RPMI7951 (cell line): ENCODE results near the gene TTLL11. TPM values are rescaled to one million over a fixed set of nuclear protein-coding genes. Genes with fewer than 3 reads are reported as not detected.

ENCODE experiments used
- DNase-seq: peaks from one replicate; pipeline ENCODE4 v3.0.0-alpha.2; 2012; ENCODE audit warnings: low read depth
- total RNA-seq: library from RNA; depleted of rRNA; stranded (reverse); fragments of >200 nt; shearing (Covaris generic); gene quantifications from 2 replicates; pipeline ENCODE4 v1.2.3, GENCODE V29; 2014

The TTLL11 gene
- total RNA-seq, 1 experiment from 2014 or later: 0.60 TPM

DNA sequence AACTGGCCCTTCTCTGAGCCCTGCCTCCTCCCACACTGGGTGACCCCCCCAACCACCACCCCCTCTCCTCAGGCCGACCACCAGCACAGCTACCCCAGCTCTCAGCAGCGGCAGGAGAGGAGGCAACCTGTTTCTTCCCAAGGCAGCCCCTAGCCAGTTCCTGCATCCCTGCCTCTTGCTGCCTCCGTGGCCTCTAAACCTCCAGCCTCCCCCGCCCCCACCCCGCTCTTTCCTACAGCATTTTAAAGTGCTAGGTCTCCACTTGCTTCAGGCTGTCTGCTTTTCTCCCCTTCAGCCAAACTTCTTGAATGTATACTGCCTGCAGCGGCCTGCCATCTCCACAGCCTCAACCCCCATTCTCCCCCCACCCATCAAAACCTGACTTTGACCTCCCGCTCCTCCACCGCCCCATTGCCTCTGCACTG, 306.1 kb downstream of the TTLL11 start:
- no peak for DNase-seq

DNA sequence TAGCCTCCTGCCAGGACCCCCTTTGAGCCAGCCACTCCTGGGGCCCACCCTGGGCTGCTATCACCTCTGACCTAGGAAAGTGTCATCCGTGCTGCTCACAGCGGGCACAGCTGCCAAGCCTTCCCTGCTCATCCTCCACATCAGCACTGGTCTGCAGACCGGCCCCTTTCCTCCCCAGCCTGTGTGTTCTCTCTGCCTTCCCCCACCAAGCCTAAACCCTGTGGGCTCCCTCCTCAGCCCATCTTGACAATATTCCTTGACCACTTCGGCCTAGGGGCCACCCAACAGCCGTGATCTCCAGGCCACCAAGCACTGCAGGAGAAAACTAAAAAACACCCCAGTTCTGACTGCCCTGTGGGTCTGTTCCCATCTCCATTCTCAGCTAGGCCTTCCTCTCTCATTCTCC, 306.6 kb downstream of the TTLL11 start:
- DNase-seq: no peak

DNA sequence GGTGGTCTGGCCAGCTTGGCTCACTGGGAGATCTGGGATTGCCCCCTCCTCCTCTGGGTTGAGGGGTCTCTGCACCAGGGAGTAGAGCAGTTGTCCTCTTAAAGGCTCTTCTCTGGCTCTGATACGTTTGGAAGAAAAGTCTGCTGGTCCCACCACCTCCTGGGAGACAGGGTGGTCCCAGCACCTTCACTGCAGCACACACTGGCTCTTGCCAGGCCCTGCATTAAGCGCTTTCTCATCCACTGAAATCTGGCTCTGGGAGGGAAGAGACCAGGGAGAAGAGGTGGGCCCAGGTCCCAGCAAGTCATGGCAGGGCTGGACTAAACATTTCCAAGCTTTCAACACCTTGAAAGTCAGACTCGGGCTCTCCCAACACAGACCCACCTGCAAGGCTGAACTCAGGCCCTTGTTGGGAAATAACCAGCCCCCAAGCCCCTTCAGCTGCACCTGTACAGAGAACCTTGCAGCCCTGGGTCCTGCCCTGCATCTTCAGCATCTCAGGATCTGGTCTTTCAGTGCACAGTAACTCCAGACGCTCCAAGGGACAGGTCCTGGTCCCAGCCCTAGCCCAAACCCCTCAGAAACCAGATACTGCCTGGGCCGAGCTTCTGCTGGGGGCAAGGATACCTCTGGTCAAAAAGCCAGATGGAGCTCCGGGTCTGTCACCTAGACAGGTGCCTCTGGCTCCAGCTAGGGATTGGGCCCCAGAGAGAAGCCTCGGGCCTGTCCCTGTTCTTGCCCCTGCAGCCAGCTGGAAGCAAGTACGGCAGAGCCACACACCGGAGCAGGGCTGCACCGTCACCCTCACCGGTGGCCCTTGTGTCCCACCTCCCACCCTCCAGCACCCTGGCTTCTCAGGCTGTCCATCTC, 307.2 kb downstream of the TTLL11 start:
- DNase-seq: no peak

DNA sequence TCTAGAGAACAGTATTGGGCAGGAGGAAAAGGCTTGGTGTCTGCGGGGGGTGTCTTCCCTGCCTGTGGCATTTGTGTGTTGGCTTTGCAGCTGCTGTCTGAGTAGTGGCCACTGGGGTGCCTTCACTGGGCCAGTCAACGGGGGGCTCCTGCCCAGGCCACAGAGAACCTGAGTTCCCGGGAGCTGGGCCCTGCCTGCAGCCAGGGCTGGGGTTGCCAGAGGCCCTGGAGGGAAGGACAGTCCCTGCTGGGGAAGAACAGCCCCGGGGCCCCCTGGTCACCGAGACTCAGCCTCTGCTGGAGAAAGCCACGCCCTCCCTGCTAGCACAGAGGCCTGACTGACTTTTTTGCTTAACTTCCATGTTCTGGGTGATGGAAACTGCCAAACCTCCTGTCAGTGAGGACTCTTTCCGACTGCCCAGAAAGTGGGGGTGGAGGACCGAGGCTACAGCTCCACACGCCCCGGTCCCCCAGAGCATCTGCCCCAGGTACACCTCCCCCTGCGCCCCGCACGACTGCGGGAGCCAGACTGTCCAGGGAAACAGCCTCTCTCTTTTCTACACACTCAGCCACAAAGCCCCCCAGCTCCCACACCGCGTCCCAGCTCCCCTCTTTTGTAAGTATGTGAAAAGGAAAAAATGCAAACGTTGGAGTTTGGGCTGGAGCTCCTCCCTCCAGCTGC, 308.2 kb downstream of the TTLL11 start:
- no peak for DNase-seq

DNA sequence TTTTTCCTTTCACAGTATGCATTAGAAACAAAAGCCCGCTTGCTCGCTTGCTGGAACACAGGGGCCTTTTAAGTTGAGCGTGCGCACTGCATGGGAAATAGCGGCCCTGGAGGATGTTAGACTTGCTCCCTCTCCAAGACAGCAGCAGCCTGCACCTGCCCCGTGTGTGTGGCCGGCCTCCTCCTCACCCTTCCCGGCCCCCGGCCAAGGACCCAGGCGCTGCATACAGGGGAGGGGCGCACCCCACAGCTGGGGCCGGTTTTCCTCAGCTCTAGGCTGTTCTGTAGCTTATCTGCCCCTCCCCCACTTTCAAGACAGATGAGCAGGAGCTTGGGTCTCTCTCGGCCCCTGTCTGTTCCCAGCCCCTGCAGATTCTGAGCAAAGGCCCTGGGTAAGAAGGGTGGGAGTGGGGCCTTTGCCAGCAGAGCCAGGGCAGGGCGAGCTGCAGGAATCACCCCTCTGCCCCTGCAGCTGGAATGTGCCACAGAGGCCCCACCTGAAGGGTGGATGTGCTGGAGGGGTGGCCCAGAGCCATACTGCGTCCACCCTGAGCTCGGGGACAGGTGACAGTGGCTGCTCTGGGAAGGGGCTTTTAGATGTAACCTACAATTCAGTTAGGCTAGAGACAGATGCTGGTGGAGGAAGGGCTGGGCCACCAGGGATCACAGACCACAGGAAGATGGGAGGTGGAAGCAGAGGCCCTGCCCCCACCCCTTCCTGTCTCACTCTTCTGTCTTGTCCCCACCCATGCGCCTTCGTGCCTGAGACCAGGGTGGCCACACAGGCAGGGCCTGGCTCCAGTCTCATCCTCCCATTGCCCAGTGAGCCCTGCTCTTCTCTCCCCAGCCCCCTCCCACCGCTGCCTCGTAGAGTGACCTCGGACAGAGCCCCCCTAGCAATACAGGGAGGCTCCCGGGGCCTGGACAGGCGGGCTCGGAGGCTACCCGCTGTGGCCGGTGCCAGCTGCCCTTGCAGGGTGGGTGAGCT, 309.3 kb downstream of the TTLL11 start:
- no peak for DNase-seq

DNA sequence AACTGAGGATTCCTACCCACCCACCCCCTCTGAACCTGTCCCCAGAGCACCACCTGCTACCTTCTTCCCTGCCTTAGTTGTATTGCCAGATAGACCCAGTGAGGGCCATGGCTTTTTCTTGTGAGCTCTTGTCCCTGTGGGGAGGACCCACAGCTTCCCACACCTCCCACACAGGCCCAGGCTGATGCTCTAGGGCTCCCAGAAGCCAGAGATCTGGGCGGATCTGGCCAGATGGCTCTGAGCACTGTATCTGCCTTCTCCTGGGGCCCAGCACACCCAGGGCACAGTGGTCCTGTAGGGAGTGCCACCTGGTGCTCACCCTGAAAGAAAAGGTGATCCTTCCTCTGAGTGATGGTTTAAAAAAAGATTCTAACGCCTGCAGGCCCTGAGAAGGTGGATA, 310.0 kb downstream of the TTLL11 start:
- DNase-seq: no peak

DNA sequence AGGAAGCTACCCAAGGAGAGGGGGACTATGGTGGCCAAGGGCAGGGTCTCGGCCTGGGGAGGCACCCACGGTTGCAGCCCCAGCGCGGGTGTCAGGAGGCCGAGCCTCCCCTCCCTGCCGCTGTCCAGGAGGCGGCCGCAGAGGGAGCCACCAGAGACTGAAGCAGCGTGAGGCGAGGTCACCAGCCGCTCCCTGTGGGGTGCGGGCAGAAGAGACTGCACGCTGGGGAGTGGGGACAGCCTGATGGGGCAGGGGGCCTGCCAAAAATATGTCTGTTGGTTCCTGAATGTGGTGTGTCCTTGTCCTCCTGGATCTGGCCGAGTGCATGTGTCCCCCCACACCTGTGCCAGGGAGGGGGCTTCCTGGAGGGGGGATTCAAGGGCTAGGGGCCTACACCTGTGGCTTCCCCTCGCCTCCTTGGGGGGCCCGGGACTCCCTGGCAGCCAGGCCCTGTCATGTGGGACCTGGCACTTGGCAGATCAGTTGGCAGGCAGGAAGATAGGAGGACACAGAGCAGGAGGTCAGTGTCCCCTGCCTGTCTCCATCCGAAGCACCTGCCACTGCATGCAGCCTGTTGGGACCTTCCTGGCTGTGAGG, 310.5 kb downstream of the TTLL11 start:
- DNase-seq: no peak

DNA sequence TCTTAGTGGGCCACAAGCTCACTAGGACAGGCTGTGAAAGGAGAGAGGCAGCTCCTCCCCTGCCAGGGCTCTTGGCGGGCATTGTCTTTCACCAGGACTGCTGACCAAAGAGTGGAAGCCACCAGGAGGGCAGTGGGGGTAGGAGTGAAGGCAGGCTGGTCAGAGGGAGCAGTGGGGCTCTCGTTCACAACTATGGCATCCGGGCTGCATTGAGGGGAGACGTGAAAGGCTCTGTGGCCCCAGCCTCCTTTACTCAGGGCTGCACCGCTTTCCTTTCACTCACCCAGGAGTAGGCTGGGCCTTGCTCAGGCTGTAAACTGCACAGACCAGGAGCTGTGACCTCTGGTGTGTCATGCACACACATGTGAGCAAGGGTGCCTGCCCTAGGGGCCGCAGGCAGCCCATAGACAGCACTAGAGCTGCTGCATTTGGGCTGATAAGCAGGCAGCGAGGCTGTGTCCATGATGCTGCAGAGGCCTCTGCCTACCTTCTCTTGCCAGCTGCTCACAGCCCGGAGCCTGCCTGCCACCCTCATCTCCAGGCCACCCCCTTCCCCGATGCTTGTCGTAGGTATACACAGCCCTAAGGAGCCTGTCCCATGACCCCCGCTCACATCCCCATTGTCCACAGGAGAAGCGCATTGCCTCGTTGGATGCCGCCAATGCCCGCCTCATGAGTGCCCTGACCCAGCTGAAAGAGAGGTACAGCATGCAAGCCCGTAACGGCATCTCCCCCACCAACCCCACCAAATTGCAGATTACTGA, 311.2 kb downstream of the TTLL11 start:
- DNase-seq: no peak

DNA sequence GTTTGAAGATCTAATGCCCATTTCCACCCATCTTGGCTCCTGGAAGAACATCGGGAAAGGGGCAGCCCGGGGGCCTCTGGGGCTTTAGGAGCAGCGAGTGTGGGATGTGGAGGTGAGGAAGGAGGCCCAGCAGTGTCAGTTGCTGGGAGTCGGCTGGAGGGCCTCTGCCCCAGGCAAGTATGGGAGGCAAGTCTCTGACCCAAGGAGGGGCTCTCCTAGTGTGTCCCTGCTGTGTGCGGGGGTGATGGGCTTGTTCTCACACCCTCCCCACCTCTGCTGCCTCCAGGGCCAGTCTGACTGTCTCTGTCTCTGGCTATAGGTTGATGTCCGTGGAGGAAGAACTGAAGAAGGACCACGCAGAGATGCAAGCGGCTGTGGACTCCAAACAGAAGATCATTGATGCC, 312.0 kb downstream of the TTLL11 start:
- DNase-seq: no peak

DNA sequence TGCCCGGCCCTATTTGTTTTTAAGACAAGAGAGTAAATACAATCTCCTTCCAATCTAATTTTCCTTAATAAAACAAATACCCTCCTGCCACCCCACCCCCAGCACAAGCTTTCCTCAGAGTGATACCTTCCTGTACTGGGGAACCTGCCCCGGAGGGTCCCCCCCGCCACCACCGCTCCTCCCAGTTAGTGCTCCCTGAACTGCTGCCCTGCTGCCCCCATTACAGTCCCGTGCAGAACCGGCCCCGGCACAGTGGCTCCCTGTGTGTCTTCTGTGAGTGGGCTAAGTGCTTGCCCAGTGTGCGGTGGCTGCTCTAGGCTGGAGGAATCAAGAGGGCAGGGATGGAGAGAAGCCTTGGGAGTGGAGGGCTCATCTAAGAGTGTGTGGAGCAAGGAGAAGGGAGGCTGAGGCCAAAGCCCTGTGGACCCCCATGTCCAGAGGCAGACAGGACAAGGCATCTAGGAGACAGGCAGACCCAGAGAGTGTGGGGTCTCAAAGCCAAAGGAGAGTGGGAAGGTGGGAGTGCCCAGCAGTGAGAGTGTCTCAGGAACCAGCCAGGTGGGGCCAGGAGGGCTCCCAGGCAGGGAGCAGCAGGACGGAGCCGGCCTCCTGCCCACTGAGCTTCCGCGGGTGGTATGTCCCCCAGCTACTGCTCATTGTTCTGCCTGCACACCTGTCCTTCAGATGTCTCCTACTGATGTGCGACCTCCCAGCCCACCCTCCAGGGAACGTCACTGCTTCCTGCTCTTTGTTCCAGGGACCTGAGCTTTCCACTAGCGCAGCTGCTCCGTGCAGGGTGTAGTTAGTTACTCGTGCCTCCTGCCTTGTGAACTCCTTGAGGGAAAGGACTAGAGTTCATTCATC, 312.7 kb downstream of the TTLL11 start:
- DNase-seq: no peak

DNA sequence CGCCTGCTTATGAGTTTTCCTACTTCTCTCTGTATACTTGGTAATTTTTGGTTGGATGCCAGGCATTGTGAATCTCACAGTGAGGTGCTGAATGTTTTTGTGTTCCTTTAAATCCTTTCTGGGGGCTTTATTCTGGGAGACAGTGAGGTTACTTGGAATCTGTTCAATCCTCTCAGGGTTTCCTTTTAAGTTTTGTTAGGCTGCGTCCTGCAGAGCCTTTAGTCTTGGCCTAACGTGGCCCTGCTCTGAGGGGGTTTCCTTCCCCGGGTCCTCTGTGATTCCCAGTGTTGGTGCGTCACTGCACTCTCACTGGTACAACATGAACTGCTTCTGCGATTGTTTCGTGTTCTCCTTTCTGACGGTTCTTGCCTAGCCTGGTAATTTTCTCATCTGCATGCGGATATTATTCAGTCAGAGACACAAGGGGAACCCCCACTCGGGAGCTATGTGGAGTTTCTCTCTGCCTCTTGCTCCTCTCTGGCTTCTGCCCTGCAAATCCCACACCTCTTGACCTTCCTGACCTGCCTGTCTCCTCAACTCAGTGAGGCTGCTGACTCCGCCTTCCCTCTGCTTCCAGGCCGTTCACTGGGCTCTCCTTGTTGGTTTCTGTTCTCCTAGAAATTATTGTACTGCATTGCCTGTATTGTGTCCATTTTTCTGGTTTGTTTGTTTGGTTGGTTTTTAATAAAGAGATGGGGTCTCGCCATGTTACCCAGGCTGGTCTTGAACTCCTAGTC, 313.6 kb downstream of the TTLL11 start:
- DNase-seq: no peak

DNA sequence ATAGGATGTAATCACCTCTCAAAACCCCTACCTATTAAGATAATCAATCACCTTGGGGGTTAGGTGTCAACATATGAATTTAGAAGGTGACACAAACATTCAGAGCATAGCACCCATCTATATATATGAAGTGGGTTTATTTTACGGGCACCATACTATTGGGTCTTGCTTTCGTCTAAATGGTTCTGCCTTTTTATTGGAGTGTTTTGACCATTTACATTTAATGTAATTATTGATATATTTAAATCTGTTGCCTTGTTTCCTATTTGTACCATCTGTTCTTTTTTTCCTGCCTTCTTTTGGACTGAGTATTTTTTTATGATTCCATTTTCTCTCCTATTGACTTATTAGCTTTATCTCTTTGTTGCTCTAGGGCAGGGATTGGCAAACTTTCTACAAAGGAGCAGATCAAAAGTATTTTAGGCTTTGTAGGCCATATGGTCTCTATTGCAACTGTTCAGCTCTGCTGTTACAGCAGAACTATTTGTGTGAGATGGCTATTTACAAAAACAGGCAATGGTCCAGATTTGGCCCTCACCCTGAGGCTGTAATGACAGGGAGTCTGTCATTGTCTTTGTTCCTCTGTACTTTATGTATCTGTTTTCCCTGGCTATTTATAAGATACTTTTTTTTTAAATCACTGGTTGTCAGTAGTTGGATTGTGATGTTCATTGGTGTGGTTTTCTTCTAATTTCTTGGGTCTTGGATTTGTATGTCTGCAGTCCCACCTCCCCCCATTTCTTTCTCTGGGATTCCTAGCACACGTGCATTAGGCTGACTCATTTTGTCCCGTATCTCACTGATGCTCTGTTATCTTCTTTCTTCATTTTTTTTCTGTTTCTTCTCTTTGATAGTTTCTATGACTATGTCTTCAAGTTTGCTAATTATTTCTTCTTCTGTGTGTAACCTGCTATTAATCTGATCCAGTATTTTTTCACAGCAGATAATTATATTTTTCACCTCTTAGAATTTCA, 314.6 kb downstream of the TTLL11 start:
- peak; percentile 62 for DNase-seq

DNA sequence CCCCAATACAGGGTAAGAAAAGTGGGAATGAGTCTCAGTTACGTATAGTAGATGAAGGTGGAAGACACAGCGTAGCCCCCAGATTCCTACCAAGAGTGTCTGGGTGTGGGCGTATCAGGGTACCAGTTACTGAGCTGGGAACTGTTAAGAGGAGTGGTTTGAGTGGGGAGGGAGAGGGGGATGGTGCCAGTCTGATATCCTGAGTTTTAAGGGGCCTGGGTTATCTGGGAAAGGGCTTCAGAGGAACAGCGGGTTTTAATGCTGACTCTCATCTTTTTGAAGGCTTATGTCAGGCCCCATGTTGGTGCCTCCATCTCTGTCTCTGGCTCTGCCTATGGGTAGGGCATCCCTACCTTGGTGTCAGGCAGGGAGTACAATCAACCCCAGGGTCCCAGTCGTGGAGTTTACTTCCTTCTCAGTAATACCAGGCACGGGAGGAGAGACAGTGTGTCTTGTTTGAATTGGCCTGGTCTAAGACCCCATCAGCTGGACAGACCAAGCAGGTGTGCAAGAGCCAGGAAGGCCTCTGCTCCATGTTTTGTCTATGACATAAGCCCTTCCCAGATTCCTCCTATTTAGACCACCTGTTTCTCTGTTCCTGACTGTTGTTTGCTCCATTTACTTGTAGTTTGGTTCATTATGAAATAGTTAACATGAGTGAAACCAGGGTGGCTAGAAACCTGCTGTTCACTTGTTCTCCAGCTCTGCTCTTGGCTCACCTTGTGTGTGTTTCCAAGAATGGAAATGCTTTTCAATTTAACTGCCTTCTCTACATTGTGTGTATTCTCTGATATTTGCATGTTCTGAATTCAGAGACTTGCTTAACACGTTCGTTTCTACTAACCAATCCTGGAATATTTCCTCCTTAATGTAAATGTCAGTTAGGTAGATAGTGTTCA, 316.1 kb downstream of the TTLL11 start:
- DNase-seq: no peak

DNA sequence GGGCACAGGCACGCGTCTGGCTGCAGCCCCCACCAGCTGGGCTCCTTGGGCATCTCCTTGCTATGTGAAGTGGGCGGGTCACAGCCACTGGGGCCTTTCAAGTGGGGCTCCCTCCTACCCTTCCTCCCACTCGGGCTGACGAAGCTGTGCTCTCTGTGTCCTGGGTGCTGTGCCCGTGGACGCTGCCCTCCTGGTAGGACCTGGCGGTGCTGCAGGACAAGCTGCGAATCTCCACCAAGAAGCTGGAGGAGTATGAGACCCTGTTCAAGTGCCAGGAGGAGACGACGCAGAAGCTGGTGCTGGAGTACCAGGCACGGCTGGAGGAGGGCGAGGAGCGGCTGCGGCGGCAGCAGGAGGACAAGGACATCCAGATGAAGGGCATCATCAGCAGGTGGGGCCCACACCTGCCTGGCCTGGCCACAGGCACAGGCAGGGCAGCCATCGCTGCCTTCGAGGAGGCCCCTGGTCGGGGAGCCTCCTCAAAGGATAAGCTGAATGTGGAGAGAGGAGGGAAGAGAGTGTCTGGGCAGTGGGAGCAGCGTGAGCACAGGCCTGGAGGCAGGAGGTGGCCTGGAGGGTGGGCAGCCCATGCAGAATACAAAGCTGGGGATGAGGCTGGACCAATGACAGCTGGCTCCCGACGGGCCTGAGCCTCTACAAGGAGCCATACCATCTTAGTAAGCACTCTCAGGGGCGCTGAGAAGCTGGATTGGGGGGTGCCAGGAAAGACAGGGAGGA, 316.9 kb downstream of the TTLL11 start:
- no peak for DNase-seq

DNA sequence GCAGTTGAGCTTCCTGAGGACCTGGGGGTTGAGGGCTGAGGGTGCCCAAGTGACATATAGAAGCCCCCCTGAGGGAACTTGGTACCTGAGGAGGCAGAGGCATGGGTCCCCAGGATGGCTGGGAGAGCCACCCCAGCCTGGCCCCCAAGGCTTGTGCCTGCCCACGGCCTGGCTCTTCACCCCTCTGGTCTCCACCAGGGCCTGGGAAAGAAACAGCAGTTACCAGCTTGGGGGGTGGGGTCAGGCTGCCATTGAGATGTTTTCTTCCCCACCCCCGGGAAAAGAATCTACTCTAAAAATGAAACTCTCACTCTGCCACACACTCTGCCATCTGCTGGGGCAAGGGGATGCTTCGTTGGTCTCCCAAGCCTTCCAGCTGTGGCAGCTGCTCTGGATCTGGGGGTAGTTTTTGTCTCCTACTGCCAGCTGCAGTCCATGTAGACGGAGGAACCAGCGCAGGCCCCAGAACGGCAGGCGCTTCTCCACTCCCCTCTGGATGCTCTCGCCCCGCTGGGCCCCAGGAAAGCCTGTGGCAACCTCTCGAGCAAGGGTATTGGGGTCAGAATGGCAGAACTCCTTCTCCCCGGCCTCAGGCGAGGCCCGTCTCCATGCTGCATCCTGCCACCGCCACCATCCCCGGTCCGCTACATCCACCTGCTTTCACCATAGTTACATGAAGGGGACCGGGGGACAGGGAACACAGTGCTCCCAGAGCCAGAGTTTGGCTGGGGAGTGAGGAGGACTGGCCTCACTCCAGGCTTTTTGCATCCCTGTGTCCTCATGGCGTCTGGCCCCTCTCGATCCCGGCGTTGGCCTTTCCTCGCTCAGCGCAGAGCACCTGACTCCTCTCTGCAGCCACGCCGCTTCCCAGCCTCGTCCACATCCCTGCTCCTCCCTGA, 318.1 kb downstream of the TTLL11 start:
- DNase-seq: no peak
